DMS 273 (cell line): Measurements from ENCODE around the gene DHRS1.

ENCODE experiments used
- DNase-seq: peaks from one replicate; lab custom pipeline; 2025; ENCODE audit not compliant: unreplicated experiment; lab: John Stamatoyannopoulos, UW

The DHRS1 gene

DNA sequence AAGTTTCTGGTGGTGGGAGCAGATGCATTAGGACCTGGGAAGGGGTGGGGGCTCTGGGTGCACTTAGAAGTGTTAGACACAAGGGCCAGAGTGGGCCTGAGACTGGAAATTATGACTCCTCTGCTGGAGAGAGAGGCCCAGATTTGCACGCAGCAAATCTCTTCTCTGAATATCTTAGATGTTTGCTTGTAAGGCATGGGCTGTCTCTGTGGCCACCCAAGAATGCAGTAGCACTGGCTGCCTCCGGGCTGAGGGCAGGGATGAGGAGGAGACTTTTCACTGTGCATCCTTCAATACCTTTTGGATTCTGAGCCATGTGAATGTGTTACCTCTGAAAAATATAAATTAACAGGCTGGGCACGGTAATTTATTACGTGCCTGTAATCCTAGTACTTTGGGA, 14.2 kb downstream of the DHRS1 start:
- no peak for DNase-seq

- DNase-seq: peak; percentile 49
Measured at GRCh38 chr14:24284501-24285035, 15.0 kb downstream of the DHRS1 start.

- DNase-seq: no peak
Measured at GRCh38 chr14:24283796-24284460, 15.7 kb downstream of the DHRS1 start.

GRCh38 chr14:24282736-24283135, 16.8 kb downstream of the DHRS1 start:
- peak; percentile 32 for DNase-seq

DNA sequence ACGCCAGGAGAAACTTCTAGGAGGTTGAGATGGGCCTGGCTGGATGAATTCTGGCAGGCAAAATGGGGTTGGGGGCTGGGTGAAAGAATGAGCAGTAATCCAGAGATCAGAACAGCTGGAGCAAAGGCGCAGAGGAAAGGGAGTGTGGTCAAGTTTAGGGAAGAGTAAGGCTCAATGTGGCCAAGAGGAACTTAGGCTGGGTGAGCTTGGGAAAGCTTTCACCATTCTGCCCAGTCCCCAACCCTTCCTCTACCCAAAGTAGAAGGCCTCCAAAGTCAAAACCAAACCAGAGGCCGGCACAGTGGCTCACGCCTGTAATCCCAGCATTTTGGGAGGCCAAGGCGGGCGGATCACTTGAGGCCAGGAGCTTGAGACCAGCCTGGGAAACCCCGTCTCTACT, 17.9 kb downstream of the DHRS1 start:
- DNase-seq: no peak

DNA sequence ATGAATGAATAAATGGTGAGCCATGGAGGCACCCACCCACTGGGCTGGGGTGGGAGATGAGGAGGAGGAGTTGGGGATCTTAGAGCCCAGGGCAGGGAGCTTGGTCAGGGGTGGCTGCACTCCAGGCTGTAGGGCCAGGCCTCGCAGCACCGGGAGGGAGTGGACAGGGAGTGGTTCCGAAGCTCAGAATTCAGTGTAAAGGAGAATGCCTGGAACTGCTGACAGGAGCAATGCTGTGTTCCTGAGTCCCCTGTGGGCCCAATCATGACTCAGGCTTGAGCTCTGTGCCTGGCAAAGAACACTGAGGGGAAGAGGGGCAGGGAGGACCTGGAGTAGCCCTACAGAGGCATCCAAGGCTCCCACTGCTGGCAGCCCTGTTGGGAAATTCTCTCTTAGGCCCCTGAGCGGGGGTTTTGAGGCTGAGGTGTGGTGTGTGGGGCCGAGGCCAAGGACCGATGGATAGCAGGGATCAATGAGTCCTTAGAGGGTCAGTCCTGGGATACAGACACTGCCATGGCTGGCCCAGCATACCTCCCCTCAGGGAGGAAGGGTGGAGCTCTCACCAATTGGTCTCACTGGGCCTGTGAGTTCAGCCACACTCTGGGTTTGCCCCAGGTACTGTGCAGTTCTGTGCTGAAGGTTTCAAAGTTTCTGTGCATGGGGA, 18.7 kb downstream of the DHRS1 start:
- no peak for DNase-seq

GRCh38 chr14:24279301-24280186, 20.0 kb downstream of the DHRS1 start:
- DNase-seq: peak; percentile 69

DNA sequence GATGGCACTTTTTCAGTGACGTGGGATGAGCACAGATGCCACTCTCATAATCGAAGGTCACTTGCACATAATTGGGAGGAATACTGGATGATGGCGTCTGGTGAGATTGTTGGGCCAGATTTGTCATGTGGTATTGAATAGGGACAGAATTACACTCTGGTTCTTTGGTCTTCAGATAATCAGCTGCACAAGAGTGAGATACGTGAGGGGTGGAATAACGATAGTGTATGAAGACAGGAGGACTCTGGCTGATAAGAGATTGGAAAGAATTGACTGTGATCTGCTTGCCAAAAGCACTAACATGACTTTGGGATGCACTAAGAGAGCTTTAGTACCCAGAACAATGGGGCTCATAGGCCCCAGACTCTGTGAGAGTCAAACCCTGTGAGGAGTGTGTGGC, 21.2 kb downstream of the DHRS1 start:
- DNase-seq: no peak

DNA sequence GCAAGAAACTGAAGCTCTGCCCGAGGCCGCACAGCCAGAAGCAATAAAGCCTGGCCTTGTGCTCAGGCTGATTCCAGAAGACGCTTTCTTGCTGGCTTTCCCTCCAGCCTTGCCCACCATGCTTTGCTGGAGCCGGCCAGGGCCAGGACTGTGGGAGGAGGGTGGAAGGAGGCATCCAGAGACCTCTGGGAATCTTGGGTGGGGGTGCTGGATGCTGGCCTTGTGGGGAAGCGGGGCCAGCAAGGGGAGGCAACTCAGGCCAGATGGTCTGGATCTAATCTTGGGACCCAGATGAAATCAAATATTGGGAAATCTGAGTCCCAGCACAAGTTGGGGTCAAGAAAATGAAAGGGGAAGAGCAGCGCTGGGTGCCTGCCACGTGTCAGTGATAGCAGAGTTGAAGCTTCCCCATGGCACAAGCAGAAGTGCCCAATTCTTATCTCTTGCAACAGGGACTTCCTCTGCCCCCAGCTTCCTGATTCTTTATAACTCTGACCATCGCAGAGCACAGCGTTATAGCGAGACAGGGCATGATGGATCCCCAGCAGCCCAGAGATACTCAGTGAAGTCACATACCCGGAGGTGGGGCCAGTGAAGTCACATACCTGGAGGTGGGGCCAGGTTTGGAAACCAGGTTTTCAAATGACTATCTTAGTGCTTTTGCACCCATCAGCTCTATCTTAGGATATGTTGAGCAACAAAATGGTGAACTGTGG, 21.8 kb downstream of the DHRS1 start:
- no peak for DNase-seq

DNA sequence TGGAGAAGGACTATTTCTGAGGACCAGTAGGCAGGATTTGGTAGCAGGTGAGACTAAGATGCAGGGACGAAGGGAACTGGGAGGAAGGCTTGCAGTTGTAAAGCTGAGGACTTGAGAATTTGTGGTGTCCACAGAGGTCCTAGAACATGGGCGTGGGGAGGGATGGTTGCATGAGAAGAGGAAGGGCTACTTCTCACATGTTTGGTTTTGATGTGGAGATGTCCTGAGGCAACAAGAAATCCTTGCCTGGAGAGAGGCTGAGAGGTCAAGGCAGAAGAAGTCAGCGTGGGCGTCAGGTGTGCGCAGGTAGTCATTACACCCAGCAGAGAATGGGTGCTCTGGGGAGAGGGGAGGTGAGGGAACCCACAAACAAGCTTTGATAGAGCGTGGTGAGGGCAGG, 22.5 kb downstream of the DHRS1 start:
- DNase-seq: no peak

- no peak for DNase-seq
Measured at GRCh38 chr14:24274101-24274543, 25.5 kb downstream of the DHRS1 start.

GRCh38 chr14:24273422-24273998, 26.1 kb downstream of the DHRS1 start:
- peak; percentile 37 for DNase-seq

DNA sequence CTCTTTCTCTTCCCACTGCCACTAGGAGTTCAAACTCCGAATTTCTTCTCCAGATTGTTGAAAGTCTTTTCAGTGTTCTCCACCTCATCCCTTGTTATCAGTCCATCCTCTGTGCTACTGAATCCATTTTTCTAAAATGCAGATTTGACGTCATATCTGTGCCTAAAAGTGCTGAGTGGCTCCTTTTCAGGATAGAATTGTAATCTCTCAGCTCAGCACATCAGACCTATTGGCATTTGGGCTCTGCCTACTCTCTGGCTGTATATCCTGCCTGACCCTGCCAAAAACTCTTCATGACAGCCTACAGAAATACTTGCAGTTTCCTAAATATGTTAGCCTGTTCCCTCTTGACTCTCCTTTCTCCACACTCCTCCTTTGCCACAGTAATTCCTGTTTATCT, 27.1 kb downstream of the DHRS1 start:
- no peak for DNase-seq

DNA sequence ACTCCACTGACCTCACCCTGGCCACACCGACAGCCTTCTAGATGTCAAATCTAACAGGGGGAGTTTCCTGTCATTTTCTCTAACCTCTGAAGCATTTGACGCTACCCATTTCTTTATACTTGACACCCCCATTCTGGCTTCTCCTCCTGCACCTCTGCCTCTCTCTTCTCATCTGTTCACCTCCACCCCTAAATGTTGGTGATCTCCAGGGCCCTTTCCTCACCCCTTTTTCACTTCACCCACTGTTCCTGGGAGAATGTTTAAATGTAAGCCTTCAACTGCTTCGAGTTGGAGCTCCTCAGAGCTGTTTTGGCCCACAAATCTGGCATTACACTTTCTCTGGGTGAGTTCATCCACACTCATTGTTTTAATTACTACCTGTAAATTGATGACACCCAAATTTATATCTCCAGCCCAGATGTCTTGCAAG, 27.7 kb downstream of the DHRS1 start:
- no peak for DNase-seq

DNA sequence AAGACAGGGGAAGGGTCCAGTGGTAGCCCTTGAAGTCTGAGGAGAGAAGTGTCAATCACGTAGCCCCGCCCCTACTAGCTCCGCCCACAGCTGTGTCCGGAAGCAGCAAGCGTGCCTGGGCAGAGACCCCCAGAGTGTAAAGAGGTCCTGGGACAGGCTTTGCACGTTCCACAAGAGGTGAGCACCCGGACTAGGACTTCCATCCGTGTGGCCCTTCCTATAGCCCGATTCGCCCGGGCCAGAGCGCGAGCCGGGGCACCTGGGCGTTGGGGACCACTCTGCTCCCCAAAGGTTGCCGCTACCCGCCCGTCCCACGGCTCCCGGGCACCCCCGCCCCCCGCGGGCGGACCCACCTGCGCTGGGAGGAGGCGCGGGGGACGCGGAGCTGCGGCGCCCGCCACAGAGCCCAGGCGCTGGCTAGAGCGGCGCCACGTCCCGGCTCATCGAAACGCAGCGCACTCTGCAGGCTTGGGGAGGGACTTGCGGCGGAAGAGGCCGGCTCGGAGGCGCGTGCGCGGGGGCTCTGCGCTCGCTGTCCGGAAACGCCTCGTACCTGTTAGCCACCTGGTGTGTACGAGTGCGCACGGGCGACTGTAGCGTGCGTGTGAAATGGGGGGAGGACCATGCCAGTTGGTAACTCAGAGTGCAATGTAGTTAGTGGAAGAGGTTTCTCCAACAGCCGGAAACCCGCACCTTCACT, 28.3 kb downstream of the DHRS1 start, which contains the start of gene RABGGTA:
Gene RABGGTA (minus strand): TSS at position 464 of the 700 bp plus-strand sequence. CDS start 482 bp downstream, outside the sequence.
- peak; percentile 98 for DNase-seq

GRCh38 chr14:24270537-24271133, 28.9 kb downstream of the DHRS1 start:
- DNase-seq: no peak

- no peak for DNase-seq
Measured at GRCh38 chr14:24269910-24270536, 29.6 kb downstream of the DHRS1 start.

- no peak for DNase-seq
Measured at GRCh38 chr14:24269368-24269767, 30.2 kb downstream of the DHRS1 start.

DNA sequence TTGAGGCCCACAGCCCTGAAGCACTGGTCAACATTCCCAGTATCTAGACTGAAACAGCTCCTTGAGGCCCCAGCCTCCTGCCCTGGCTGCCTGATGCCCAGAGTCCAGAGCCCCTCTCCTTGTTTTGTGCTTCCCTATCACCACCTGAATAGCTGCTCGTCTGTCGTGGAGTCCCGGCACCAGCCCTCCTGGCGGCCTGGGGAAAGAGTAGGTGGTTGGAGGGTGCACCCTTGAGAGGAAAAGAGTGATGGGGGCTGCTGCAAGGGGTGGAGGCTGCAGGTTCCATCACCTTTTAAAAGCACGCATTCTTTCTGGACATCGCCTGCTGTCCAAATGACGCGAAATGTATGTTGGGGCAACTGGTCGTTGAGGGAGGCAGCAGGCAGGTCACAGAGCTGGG, 31.4 kb downstream of the DHRS1 start:
- no peak for DNase-seq
